ENCODE data around the gene RAD17. TPM values are rescaled to one million over a fixed set of nuclear protein-coding genes. Genes with fewer than 3 reads are reported as not detected.
"Not testable (repeated sequence)": the region's sequence is repeated elsewhere in the genome, so short reads cannot be mapped to it uniquely, and the experiment has no call there.

The RAD17 gene
- polyA plus RNA-seq, 1 donor = 25.1 TPM

DNA sequence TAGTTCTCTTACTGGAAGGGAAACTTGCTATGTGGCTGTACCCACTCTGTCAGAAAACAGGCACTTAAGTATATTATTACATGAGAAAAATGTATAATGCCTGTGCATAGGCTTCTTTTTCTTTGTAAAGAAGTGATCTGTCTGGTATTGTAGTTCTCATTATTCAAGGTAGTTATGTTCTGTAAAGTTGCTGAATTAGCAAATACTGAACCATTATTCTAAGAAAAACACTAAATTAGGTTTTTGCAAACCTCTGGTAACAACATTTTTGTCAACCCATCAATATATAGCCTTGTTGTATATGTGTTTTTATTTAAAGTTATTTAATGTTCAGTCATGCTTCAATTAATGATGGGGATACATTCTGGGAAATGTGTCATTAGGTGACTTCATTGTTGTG is 8.8 kb downstream of the RAD17 start:
- no peak for DNase-seq (ENCODE audit: low read depth)

DNA sequence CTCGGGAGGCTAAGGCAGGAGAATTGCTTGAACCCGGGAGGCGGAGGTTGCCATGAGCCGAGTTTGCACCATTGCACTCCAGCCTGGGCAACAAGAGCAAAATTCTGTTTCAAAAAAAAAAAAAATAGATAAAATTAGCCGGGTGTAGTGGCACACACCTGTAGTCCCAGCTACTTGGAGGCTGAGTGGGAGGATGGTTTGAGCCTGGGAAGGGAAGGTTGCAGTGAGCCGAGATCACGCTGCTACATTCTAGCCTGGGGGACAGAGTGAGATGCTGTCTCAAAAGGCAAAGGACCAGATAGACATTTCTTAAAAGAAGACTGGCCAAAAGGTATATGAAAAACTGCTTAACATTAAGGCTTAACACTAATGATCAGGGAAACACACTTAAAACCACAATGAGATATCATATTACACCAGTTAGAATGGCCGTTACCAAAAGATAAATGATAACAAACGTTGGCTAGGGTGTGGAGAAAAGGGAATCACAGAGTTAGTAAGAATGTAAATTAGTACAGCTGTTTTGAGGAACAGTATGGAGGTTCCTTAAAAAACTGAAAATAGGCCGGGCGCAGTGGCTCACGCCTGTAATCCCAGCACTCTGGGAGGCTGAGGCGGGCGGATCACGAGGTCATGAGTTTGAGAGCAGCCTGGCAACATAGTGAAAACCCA is 35.2 kb downstream of the RAD17 start:
- no peak for DNase-seq (ENCODE audit: low read depth)

DNA sequence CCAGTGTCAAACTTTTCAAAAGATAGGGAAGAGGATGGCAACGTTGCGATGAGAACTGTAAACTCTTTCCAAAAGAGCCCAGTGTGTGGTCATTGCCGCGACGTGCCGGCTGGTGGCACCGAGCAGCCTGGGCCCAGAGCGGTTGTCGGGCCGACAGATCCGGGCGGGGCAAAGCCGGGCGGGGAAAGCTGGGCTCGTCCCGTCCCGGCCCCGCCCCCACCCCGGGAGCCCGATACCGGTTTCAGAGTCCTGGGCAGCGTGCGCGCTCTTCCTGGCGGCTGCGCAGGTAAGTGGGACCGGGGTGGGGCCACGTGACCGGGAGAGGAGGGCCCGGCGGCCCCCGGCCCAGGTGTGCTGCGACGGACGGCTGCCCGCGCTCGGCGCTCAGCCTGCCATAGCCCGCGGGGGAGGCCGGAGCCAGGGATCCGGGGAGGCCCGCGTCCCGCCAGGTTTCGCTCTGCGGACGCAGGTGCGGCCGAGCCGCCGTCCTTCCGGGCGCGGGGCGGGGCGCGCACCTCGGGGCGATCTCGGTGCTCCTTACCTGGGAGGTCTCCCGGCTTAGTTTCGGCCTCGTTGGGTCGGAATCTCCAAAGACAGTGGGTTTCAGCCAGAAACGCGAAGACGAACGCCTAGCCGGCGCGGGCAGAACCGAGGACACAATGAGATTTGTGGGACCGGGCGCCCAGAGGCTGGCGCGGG is 45.4 kb downstream of the RAD17 start, which contains the start of gene MARVELD2:
TSS of gene MARVELD2 (plus strand) at position 232 of the 699 bp plus-strand sequence. CDS start 4,270 bp downstream, outside the sequence.
- no peak for DNase-seq (ENCODE audit: low read depth)

DNA sequence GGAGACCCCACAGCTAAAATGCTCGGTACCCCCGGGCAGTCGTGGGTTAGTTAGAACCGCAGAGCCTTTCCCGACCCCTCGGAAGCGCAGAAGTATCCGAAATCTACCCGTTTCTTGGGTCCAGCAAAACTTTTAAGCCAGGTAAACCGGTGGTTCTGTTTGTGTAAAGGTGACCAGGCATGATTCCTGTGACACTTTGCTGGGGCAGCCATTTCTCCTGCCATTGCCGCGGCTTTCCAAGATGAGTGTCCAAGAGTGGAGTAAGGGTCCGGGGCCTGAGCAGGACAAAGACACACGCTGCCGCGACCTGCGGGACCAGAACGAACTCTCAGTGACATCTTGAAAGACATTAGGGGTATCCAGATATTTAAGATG is 46.0 kb downstream of the RAD17 start:
- DNase-seq (ENCODE audit: low read depth) = no peak

DNA sequence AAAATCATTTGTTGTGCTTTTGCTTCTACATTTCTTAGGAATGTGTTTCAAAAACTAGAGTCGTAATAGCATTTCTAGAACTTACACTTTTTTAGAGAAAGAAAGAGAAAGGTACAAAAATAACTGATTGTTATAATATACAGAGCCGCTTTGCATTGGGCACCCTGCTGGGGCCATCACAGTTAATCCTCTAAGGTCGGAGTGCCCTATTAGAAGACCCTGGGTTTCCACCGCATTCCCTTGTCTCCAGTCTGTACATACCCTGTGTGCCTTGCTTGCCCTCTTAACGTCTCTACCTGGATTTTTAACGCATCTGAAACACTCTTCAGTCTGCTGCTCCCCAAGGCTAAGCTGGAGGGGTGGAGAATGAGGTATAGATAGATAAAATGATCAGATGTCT is 46.6 kb downstream of the RAD17 start:
- no peak for DNase-seq (ENCODE audit: low read depth)

DNA sequence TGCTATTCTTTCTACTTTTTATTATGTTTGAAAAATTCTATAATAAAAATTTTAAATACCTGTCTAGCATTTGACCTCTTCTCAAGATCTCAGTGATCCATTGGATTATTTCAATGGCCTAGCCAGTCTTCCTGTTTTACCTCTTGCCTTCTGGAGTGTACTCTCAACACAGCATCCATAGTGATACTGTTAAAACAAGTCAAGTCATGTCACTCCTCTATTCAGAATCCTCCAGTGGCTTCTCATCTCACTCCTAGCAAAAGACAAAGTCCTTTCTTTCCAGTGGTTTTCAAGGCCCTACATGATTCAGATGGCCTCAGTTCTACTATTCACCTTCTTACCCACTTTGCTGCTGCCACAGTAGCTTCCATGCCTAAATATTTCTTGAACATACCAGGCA is 47.1 kb downstream of the RAD17 start:
- no peak for DNase-seq (ENCODE audit: low read depth)

DNA sequence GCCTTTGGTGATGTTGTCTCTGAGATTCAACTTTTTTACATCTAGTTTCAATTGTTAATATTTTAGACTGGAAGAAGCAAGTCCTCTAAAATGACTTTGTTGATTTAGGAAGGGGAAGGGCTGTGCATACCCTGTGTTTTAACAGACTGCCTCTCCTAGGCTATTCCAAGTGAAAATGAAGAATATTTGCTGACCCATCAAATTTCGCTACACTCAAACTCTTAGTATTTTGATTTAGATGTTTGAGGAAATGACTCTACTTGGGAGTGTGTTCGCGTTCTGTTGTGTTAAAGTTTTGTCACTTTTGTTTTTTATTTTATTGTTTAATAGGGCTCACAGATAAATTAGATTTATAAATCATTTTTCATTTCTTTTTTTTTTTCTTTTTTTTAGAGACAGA is 48.9 kb downstream of the RAD17 start:
- no peak for DNase-seq (ENCODE audit: low read depth)

DNA sequence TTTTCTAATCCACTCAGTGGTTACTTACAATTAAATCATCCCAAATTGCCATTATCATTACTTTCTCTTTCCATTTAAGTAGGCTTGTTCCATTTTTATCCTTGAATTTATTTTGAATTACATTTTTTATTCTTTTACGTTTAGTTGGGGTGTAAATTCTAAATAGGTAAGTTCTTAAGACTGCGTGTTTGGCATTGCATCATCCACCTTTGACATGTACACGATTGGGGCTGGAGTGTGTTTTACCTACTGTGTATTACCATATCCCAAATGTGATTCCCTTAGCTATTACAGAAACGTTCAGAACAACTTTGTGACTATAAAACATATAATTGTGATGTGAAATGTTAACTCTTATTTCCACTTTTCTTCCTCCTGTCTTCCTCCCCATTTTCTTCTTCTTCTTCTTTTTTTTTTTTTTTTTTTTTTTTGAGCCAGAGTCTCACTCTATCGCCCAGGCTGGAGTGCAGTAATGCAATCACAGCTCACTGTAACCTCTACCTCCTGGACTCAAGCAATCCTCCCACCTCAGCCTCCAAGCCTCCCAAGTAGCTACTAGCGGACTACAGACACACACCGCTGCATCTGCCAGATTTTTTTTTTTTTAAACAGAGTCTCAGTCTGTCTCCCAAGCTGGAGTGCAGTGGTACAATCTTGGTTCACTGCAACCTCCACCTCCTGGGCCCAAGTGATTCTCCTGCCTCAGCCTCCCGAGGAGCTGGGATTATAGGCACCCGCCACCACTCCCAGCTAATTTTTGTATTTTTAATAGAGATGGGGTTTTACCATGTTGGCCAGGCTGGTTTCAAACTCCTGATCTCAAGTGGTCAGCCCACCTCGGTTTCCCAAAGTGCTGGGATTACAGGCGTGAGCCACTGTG is 62.0 kb downstream of the RAD17 start:
- DNase-seq (ENCODE audit: low read depth) = no peak

DNA sequence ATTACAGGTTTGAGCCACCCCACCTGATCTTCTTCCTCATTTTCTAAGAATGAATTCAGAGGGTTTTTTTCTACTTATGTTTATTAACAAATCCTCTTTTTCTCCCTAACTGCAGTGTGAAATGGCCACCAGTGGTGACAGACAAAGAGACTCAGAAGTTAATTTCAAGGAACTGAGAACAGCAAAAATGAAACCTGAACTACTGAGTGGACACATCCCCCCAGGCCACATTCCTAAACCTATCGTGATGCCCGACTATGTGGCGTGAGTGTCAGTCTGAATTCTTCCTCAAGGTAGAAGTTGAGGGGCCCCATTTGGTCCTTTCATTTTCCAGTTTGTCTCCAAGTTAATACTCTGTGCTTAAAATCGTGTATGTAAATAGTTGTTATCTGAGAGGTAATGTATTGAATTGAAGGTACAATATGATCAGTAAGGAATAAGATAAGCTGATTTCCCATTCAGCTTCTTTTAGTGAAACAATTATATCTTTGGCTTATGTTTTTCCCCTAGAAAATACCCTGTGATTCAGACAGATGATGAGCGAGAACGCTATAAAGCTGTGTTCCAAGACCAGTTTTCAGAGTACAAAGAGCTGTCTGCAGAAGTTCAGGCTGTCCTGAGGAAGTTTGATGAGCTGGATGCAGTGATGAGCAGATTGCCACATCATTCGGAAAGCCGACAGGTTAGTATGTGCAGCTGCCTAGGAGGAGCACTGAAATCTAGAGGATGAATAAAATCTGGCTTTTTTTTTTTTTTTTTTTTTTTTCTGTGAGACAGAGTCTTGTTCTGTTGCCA is 63.0 kb downstream of the RAD17 start:
- no peak for DNase-seq (ENCODE audit: low read depth)

DNA sequence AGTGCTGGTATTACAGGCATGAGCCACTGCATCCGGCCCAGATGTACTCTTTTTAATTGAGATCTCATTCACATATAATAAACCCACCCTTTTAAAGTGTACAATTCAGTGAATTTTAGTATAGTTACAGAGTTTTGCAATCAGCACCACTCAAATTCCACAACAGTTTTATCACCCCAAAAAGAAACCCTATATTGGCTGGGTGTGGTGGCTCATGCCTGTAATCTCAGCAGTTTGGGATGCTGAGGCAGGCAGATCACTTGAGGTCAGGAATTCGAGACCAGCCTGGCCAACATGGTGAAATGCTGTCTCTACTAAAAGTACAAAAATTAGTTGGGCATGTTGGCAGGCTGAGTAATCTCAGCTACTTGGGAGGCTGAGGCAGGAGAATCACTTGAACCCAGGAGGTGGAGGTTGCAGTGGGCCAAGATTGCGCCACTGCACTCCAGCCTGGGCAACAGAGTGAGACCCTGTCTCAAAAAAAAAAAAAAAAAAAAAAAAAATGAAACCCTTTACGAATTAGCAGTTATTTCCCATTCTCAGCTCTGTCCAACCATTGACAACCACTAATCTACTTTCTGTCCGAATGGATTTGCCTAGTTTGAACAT is 65.8 kb downstream of the RAD17 start:
- DNase-seq (ENCODE audit: low read depth) = not testable (repeated sequence)

DNA sequence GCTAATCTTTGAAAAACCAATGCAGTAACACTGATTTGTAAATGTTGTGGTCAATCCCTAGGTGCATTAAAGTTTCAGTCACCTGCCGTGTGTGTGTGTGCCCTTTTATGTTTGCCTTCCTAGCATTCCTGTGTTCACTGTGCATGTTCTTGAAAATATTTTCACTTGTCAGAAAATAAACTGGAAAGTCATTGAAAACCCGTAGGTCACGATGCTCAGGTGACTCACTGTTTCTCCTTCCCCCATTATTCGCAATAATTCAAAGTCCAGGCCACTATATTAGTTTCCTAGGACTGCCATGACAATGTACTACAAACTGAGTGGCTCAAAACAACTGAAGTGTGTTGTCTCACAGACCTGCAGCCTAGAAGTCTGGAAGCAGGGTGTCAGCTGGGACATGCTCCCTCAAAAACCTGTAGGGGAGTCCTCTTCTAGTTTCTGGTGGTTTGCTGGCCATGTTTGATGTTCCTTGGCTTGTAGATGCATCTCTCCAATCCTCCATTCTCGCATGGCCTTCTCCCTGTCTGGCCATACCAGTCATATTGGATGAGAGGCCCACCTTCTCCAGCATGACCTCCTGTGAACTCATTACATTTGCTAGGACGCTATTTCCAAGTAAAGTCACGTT is 74.6 kb downstream of the RAD17 start:
- DNase-seq (ENCODE audit: low read depth) = no peak

DNA sequence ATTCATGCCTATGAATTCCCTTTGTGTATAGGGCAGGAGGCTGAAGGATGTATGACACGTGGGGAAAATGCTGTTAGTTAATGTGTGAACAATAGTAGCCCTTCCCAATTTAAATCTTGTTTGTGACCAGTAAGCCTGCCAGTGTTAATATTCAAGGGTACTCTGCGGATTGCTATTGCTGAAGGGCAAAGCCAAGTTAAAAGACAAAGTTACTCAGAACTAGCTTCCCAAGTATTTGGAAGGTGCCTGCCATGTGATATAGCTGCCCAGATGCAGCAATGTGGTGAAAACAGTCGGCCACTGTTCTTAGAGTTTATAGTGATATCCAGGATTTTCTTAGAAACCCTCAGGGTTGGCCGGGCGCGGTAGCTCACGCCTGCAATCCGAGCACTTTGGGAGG is 79.9 kb downstream of the RAD17 start:
- no peak for DNase-seq (ENCODE audit: low read depth)

DNA sequence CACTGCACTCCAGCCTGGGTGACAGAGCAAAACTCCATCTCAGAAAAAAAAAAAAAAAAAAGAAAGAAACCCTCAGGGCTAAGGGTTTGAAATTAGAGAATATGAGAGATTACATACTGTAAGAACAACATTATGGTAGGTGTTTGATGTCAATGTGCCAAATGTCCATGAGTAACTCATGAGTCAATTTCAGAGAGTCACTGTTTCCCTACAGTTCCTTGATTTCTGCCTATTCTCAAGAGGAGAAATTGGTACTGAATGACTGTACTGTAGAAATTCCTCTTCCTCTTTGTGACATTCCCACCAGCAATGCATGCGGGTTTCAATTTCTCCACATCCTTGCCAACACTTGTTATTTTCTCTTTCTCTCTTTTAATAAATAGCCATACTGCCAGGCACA is 80.5 kb downstream of the RAD17 start:
- no peak for DNase-seq (ENCODE audit: low read depth)

DNA sequence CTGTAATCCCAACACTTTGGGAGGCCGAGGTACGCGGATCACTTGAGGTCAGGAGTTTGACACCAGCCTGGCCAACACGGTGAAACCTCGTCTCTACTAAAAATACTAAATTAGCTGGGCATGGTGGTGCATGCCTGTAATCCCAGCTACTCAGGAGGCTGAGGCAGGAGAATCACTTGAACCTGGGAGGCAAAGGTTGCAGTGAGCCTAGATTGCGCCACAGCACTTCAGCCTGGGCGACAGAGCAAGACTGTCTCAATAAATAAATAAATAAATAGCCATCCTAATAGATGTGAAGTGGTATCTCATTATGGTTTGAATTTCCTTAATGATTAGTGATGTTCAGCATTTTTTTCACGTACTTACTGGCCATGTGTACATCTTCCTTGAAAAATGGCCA is 80.9 kb downstream of the RAD17 start:
- not testable (repeated sequence) for DNase-seq (ENCODE audit: low read depth)

DNA sequence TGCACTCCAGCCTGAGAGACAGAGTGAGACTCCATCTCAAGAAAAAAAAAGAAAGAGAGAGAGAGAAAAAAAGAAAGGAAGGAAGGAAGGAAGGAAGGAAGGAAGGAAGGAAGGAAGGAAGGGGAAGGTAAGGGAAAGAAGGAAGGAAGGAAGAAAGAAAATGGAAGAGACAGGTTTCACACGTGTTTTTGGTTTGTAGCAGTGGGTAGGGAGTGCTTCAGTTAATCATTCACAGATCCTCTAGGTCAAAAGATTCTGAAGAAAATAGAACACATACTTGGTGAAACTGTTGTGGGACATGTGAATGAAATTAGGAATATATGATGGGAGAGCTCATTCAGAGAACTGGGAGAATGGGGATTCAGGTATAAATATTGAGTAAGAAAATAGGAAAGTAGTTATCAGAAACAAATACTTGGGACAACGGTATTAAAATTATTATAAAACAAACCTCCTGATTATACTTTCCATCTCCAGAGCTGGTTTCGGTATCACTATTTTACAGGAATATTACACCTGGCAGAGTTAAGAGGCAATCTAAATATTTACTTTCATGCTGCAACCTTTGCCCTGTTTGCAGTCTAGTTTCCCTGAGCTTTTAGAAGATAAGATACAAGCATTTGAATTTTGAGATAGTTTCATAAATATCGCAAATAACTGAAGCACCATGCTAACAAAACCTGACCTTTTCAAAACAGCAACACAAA is 82.5 kb downstream of the RAD17 start:
- no peak for DNase-seq (ENCODE audit: low read depth)

DNA sequence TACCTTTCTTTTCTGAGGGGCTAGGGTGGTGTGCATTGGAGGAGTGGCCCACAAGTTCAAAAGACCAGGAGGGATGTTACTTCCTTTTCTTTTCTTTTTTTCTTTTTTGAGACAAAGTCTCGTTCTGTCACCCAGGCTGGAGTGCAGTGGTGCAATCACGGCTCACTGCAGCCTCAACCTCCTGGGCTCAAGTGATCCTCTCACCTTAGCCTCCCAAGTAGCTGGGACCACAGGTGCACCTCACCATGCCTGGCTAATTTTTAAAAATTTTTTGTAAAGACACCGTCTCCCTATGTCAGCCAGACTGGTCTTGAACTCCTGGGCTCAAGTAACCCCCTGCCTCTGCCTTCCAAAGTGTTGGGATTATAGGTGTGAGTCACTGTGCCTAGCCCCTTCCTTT is 83.9 kb downstream of the RAD17 start:
- DNase-seq (ENCODE audit: low read depth) = not testable (repeated sequence)

DNA sequence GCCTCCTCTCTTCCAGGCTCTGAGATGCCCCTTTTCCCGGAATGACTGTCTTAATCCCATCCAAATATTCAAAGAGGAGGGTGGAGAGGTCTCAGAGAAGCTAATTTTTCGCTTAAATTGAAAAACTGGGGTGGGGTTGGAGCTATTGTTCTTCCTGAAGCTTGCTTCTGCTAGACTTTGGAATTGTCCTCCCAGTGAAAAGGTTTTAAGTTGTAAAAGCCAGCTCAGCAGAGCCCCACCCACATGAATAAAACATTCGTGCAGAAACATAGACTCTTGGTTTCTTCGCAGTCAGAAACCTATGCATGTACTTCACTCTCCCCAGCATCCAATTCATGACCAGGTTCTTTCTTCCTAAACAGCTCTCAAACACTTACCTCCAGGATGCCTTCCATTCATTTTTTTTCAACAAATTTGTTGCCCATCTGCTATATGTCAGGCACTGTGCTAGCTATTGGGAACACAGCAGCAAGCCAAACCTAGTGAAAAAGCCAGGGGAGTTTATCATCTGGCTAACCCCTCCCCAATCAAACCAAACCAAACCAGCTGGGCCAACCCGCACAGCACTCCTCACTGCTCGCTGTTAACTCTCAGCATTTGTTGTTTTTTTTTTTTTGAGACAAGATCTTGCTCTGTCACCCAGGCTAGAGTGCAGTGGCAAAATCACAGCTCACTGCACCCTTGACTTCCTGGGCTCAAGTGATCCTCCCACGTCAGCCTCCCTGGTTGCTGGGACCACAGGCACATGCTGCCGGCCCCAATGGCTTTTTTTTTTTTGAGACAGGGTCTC is 85.0 kb downstream of the RAD17 start:
- no peak for DNase-seq (ENCODE audit: low read depth)

DNA sequence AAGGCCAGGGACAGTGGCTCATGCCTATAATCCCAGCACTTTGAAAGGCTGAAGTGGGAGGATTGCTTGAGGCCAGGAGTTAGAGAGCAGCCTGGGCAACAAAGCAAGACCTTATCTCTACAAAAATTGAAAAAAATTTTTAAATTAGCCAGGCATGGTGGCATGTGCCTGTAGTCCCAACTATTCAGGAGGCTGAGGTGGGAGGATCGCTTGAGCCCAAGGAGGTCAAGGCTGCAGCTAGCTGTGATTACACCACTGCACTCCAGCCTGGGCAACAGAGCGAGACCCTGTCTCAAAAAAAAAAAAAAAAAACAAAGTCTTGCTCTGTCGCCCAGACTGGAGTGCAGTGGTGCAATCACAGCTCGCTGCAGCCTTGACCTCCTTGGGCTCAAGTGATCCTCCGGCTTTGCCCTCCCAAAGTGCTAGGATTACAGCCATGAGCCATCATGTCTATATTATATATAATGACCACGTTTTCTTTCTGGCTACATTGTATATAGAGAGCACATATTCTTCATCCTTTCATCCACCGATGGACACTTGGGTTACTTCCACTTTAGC is 85.9 kb downstream of the RAD17 start:
- DNase-seq (ENCODE audit: low read depth) = not testable (repeated sequence)

DNA sequence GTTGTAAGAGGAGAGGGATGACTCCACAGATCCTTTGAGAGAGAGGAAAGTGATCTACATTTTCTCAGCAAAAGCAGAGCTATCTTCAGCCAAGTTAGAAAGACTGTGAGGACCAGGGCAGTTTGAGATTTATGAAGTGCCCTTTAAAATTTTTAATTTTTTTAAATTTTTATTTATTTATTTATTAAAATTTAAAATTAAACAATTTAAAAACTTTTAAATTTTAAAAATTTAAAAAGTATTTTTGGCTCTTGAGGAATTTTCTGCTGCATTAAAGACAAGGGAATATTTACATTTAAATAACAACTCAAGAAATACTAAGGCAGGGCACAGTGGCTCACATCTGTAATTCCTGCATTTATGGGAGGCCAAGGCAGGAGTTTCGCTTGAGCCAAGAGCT is 92.6 kb downstream of the RAD17 start:
- no peak for DNase-seq (ENCODE audit: low read depth)

Data from forelimb muscle (tissue), 1 donor.